A673 (cell line): ENCODE results near the gene IMMP2L. TPM values are rescaled to one million over a fixed set of nuclear protein-coding genes. Genes with fewer than 3 reads are reported as not detected.

ENCODE experiments used
- BruUV-seq: library from RNA; stranded (reverse); fragments of 400-500 nt; replicated peaks from 2 replicates; lab custom pipeline; 2021; lab: Mats Ljungman, UMichigan
- CTCF ChIA-PET: fragments of 300-600 bp; sonication (Branson Sonifier 250); formaldehyde crosslinking; loops from one replicate; lab custom pipeline; 2022; ENCODE audit warnings: antibody characterized with exemption; lab: Charles Lee
- POLR2A ChIA-PET: fragments of 300-600 bp; sonication (Branson Sonifier 250); formaldehyde crosslinking; loops from one replicate; lab custom pipeline; 2022; ENCODE audit warnings: antibody characterized with exemption; ENCODE audit not compliant: low non-redundant PET; lab: Charles Lee
- DNase-seq: peaks from one replicate; pipeline ENCODE4 v3.0.0-alpha.2; 2015; ENCODE audit warnings: low spot score
- H3K27ac ChIP-seq: fragments of 200-600 bp; sonication (generic); 2 replicates; pipeline ENCODE4 v1.5.1; 2016; ENCODE audit warnings: mixed run types, low read depth, mild to moderate bottlenecking, mixed read lengths, antibody characterized with exemption, low read length; ENCODE audit not compliant: poor library complexity, severe bottlenecking
- H3K27me3 ChIP-seq: fragments of 200-600 bp; sonication (generic); replicated peaks from 2 replicates; pipeline ENCODE4 v1.6.1; 2017; ENCODE audit warnings: mixed run types, low read depth, mild to moderate bottlenecking, mixed read lengths, antibody characterized with exemption, low read length; ENCODE audit not compliant: insufficient read depth, poor library complexity
- H3K36me3 ChIP-seq: fragments of 200-600 bp; sonication (generic); 2 replicates; pipeline ENCODE4 v1.6.1; 2016; ENCODE audit warnings: mixed run types, mild to moderate bottlenecking, mixed read lengths, antibody characterized with exemption, low read length; ENCODE audit not compliant: insufficient read depth, poor library complexity, severe bottlenecking
- H3K4me1 ChIP-seq: fragments of 200-600 bp; sonication (generic); 2 replicates; pipeline ENCODE4 v1.6.1; 2017; ENCODE audit warnings: mixed run types, mild to moderate bottlenecking, mixed read lengths, antibody characterized with exemption, low read length; ENCODE audit not compliant: insufficient read depth, poor library complexity, severe bottlenecking
- H3K4me3 ChIP-seq: fragments of 200-600 bp; sonication (generic); 2 replicates; pipeline ENCODE4 v1.5.1; 2016; ENCODE audit warnings: low read depth, mixed run types, mild to moderate bottlenecking, mixed read lengths, low read length; ENCODE audit not compliant: poor library complexity, severe bottlenecking
- H3K9me3 ChIP-seq: fragments of 200-600 bp; sonication (generic); 2 replicates; pipeline ENCODE4 v1.6.1; 2016; ENCODE audit warnings: mixed run types, low read depth, mild to moderate bottlenecking, mixed read lengths, antibody characterized with exemption, low read length; ENCODE audit not compliant: poor library complexity, severe bottlenecking
- EZH2 ChIP-seq: fragments of 200-600 bp; sonication (generic); IDR thresholded peaks from 2 replicates; pipeline ENCODE4 v1.6.1; 2017; ENCODE audit warnings: borderline replicate concordance, low read depth, mild to moderate bottlenecking, mixed read lengths, antibody characterized with exemption, low read length; ENCODE audit not compliant: poor library complexity, severe bottlenecking
- intact Hi-C: fragments of 100-400 bp; cut with micrococcal nuclease; formaldehyde crosslinking; loops from one replicate; pipeline ENCODE4 v1.10.0; 2022; ENCODE audit not compliant: unreplicated experiment
- total RNA-seq: library from RNA; stranded (reverse); gene quantifications from 2 replicates; pipeline ENCODE4 v1.2.3, GENCODE V29; 2021
- TF ChIP-seq, protein P1 (sequence below): fragments of 300-800, 200-600 bp; sonication (generic); conservative IDR thresholded peaks from 2 replicates; pipeline ENCODE4 v1.5.1; 2017; ENCODE audit warnings: low read depth, mild to moderate bottlenecking, antibody characterized with exemption, low read length, moderate library complexity, mixed read lengths

Gene IMMP2L
- total RNA-seq, 1 experiment from 2014 or later, result 10.0 TPM

DNA sequence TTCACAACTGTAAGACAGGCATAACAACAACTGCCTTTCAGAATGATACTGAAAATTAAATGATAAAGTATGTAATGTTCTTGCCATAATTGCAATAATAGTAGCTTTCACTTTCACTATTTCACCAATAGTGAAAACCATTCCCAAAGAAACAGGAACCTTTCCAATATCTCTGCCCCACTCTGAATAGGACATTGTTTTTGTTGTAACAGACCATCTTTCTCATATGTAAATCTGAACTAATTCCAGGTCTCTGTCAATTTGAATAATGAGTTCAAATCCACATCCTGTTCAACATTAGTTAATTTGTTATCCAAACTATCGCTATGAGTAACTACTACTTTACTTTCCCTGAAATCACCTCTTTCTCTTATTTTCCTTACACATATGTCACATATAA lies 323.4 kb downstream of the IMMP2L start:
- H3K27ac ChIP-seq, result no peak overlapping the region
- BruUV-seq, result no TSS peak
- CTCF ChIA-PET, result no interaction called here

DNA sequence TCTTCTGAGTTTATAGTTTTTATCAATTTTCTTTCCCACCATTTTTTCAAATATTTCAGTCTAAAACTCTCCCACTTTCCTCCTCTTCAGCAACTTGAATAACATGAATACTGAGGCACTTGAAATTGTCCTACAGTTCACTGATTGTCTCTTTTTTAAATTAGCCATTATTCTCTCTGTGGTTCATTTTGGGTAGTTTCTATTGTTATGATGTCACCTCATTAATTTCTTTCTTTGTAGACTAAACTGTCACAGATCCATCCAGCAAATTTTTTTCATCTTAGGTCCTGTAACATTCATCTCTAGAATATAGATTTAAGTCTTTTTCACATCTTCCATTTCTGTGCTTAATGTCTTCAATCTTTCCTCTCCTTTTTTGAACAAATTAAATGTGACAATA lies 326.6 kb downstream of the IMMP2L start:
- intact Hi-C loops, result no loop called here
- CTCF ChIA-PET, result no interaction called here
- Histone ChIP-seq H3K36me3 (no peaks in the 10 kb centered on the region), H3K9me3 (no peaks in the 10 kb centered on the region), H3K4me3 (no peak overlapping the region), H3K27ac (no peak overlapping the region), H3K4me1 (no peaks in the 10 kb centered on the region), H3K27me3 (no peaks in the 10 kb centered on the region)
- no peak for TF ChIP-seq EZH2
- TF ChIP-seq, protein P1, sequence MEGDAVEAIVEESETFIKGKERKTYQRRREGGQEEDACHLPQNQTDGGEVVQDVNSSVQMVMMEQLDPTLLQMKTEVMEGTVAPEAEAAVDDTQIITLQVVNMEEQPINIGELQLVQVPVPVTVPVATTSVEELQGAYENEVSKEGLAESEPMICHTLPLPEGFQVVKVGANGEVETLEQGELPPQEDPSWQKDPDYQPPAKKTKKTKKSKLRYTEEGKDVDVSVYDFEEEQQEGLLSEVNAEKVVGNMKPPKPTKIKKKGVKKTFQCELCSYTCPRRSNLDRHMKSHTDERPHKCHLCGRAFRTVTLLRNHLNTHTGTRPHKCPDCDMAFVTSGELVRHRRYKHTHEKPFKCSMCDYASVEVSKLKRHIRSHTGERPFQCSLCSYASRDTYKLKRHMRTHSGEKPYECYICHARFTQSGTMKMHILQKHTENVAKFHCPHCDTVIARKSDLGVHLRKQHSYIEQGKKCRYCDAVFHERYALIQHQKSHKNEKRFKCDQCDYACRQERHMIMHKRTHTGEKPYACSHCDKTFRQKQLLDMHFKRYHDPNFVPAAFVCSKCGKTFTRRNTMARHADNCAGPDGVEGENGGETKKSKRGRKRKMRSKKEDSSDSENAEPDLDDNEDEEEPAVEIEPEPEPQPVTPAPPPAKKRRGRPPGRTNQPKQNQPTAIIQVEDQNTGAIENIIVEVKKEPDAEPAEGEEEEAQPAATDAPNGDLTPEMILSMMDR, result no peak
- POLR2A ChIA-PET, result no interaction called here
- DNase-seq, result no peak
- BruUV-seq, result no TSS peak

More for the DNA sequence above, 323.4 kb downstream of the IMMP2L start:
- H3K36me3 ChIP-seq, result no peaks in the 10 kb centered on the region
- no peak for TF ChIP-seq EZH2
- TF ChIP-seq, protein P1, result no peak
- no peak for DNase-seq
- POLR2A ChIA-PET, result no interaction called here
- intact Hi-C loops, result no loop called here
- H3K4me3 ChIP-seq, result no peak overlapping the region
- no peaks in the 10 kb centered on the region for H3K4me1 ChIP-seq
- no peaks in the 10 kb centered on the region for H3K9me3 ChIP-seq
- H3K27me3 ChIP-seq, result no peaks in the 10 kb centered on the region

DNA sequence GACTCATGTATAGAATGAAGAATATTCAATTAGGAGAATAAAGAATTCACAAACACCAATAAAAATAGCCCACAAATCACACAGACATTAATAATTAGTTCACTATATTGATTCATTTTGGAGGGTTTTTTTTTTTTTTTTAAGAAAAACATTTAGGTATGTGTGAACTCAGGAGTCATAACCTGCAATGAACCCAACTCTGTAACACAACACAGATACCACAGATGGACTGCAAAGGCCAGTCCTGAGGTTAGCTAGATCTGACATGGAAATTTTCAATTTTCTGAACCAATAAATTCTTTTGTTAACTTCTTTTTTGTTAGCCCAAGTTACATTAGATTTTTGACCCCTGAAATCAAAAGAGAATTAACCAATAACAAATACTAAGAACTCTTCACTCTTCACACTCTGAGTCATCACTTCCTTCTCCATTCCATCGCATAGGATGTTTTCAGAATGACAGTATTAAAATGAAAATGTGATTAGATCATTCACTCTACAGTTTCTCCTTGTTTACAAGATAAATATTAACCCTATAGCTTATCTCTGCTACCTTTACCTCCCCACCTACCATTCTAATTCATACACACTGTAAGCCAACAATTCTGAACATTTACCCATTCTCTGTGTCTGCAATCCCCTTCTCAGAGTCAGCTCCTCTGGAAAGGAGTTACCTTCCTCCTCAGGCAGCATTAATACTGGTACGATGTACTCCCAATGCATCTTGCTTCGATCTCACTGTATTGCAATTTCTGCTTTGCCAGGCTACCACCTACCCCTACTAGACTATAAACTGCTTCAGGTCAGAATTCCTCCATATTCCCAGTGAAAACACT lies 329.8 kb downstream of the IMMP2L start:
- TF ChIP-seq, protein P1, result no peak
- TF ChIP-seq EZH2, result no peak
- peak; percentile 37 for DNase-seq
- no peak overlapping the region for H3K27ac ChIP-seq
- intact Hi-C loops, result no loop called here
- H3K9me3 ChIP-seq, result no peaks in the 10 kb centered on the region
- no peaks in the 10 kb centered on the region for H3K4me1 ChIP-seq
- no TSS peak for BruUV-seq
- ChIA-PET POLR2A (no interaction called here), CTCF (no interaction called here)
- no peaks in the 10 kb centered on the region for H3K27me3 ChIP-seq
- no peak overlapping the region for H3K4me3 ChIP-seq
- H3K36me3 ChIP-seq, result no peaks in the 10 kb centered on the region
